GM21515 (cell line): Measurements from ENCODE around the gene SEMA3C.
"Not testable (repeated sequence)": the region's sequence is repeated elsewhere in the genome, so short reads cannot be mapped to it uniquely, and the experiment has no call there.

Experiments used
- ATAC-seq: cut with Tn5 transposase; IDR thresholded peaks from one replicate; pipeline ENCODE4 v1.9.1; 2021; ENCODE audit not compliant: unreplicated experiment

The SEMA3C gene

DNA sequence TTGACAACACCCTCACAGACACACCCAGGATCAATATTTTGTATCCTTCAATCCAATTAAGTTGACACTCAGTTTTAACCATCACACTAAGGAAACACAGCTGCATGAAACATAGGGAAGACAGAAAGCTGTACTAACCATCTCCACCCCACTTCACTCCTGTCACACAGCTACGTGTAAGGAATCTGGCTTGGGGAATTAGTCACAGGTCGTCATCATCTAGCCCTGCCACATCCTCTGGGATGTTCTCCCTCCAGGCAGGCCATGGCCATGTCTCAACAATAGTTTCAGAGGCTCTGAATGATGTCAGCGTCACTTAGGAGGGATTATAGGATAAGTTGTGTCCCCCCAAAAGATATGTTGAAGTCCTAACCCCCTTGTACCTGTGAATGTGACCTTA is 10.8 kb upstream of the SEMA3C start:
- ATAC-seq = no peak

DNA sequence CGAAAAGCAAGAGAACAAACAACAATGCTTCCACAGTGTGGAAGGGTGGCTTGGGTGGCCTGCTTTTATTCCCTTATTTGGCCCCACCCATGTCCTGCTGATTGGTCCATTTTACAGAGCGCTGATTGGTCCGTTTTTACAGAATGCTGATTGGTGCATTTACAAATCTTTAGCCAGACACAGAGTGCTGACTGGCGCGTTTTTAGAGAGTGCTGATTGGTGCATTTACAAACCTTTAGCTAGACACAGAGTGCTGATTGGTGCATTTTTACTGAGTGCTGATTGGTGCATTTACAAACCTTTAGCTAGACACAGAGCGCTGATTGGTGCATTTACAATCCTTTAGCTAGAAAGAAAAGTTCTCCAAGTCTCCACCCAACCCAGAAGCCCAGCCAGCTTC is 8.1 kb upstream of the SEMA3C start:
- not testable (repeated sequence) for ATAC-seq

DNA sequence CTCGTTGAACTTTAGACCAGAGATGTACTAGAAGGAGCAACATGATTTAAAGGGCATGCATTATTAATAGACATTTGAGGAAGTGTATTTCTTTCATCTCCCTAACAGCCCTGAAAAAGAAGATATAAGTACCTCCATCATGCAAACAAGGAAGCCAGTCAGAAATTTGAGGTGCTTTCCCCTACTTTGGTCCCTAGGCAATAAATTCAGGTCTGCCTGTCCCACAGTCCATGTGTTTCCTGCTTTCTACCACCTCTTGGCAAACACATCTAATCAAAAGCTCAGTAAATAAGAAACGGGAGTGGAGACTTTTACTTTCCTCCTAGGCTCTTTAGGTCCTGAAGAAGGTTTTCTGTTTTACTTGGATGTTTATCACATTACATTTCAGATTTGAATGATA is 5.2 kb upstream of the SEMA3C start:
- no peak for ATAC-seq

DNA sequence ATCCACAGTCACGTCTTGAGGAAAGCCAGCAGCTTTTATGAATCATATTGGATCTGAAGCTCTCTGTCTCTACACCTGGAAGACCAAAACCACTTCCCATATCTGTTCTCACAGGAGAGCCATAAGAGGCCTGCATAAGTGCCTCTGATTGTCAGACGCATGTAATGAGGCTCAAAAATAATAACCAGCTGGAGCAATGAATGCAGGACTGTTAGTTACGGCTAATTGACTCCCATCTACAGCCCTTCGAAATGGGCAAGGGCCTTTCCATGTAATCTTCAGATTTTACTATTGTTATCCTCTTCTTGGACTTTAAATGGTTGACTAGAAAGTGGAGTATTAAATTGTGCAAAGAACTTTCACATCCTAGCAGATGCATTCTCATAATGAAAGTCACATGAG is 4.4 kb upstream of the SEMA3C start:
- ATAC-seq = no peak

DNA sequence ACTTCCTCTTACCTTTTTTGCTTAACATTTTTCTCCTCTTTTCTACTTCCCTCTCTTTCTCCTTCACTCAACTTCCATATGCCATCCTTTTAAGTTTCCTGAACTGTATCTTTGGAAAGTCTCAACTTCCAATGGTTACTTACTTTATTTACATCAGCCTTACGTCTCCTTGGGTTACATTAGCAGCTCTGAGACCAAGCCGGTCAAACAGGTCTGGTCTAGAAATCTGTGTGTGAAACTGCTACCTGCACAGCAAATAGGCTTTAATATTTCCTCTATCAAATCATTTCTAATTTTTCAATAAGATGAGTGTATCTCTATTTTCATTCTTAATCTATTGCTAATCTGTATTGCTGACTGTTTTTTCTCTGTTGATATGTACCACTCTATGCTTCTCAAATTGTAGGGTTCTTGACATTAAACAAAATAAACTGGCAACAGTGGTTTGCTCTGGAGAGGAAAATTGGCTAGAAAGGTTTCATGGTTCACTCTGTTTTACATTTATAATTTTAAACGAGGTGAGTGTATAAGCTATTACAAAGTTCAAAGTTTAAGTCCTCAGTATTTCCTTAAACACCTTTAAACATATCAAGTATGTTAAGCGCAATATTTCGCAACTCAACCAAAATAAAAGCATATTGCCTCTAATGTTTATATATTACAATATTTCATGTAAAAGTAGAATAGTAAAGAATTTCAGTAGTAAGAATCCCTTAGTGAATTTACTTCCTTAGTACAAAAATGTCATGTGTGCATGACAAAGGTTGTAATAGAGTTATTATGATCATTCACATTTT is 3.6 kb upstream of the SEMA3C start:
- ATAC-seq = no peak

DNA sequence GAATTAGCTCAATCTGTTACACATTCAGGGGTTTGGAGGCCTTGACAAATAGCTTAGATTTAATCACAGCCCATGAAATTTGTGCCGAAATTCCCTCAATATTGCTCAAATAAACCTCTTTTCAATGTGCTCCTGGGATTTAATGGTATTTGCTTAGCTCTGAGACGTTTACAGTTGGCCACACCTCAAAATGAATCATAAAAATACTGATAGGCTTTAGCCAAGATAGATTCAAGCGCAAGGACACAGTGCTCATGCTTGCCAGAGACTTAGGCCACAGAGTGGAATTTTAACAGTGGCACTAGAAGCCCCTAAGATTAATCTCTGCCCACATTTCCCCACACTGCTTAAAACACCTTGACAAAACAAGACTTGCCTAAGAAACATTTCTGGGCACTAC is 2.3 kb upstream of the SEMA3C start:
- ATAC-seq = no peak

DNA sequence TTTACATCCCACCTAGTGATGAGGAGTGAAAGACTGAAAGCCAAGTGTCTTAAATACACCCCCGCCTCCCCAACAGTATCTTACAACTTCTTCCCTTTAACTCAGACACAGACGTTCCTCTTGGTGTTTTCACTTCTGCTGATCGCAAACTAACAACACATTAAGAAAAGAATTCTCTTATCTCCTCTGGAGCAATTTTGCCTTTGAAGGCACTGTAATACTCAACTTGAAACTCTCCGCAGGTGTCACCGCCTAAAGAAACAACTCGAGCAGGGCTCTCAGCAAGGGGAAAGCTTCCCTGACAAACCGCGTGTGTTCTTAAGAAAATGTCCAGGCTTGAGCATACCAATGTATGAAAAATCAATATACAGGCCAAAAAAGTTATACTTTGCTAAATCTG is 452 bp downstream of the SEMA3C start:
- ATAC-seq = peak; percentile 59

DNA sequence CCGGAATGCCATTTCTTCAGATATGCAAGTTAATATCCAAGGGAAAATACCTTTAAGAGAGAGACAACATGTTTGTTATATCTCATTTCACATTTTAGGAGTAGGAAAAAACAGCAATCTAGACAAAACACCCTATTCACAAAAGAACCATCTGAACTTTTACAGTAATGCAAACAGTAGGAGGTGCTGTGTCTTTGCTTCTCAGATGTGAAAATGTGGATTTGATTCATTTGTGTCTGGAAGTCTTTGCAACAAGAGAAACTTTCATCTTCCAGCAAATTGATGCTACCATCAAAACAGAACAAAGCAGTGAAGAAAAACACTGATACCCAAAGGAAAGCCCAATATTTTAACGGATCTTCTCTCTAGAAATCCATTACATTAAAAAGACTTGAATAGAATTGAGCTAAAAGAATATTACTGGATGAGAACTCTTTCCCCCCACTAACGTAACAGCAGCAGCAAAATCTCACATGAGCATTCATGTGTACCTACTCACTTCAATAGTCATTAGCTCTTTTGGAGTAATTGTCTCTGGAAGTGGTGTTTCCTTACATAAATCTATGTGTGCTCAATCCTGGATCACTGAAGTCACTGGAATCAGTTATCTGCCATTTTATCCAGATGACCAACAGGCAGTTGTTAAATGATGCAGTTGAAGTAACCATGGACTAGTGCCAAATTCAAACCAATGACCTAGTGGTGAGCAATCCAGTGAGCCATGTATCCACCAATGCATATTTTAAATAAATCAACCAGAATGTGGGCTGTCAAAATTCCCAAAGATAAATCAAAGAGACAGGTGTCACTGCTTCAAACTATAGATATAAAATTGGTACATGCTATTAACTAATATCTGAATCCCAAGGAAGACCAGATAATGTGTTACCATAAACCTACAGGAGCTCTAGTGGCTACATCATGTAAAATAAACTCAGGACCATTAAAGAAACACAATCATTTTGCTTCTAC is 1.8 kb downstream of the SEMA3C start:
- no peak for ATAC-seq

DNA sequence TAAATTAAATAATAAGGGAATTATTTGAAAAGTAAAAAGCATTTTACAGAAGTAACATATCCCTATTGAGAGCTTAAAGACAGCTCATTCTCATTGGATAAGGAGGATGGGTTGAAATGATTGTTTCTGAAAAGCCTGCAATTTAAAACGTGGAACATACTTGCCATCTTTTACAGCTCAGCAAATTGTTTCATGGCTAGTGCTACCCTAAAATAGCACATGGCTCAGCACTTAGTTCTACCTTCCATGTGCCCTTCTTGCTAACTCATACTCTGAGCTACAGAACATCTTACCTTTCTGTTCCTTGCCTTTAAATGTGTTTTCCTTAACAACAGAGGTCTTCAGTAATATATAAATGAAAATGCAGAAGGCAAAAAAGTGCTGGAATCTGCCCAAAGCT is 8.6 kb downstream of the SEMA3C start:
- no peak for ATAC-seq

DNA sequence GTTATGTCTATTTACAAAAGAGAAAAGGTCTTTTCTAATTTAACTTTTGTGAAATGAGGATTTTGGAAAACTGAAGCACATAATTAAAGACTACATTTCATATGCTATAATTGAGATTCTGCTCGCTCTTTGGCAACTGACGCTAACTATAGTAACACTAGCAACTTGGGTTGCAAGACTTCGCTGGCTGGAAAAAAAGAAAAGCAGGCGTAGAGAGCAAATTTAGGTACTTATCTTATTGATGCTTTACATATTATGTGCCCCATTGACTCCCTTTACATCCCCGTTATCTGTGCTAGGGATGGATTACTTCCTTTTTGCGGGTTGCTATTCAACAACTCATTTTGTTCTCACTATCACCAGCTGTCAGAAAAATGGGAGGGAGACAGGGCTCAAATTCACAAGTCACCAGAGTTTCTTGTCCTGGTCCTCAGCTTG is 10.5 kb downstream of the SEMA3C start:
- no peak for ATAC-seq

DNA sequence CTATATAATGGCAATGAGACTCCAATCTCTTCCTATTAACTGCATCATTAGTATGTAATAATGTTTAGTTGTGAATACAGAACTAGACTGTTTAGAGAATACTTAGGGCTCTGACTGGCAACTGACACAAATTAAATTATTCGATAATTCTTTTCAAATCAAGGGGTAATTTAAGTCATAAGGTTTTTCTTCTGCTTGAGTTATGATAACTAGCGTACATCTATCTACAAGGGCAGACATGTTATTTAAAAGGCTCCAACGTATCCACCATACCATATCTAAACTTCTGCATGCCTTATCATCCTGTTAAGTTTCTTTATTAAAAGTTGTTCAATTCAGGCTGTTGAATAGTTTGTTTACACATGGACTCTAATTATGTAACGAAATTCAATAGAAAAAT is 11.2 kb downstream of the SEMA3C start:
- no peak for ATAC-seq

DNA sequence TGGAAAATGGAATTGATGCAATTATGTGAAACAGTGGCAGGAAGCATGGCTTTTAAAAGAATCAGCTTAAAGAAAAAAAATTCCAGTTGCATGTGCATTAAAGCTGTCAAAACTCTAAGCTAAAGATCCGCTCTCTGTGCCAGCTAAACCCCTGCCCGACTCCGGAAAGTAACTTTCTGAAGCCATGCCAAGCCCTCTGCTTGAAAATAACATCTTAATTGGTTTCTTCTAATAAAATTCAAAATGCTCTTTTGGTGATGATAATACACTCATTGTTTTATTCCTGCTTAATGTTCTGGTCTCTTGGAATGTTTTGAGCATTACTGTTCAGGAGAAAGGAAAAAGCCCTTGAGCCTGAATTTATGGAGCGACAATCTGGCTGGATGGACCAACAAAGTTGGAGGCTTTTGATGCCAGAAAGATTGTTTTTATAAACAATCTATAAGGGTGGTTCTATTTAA is 11.7 kb downstream of the SEMA3C start:
- no peak for ATAC-seq

DNA sequence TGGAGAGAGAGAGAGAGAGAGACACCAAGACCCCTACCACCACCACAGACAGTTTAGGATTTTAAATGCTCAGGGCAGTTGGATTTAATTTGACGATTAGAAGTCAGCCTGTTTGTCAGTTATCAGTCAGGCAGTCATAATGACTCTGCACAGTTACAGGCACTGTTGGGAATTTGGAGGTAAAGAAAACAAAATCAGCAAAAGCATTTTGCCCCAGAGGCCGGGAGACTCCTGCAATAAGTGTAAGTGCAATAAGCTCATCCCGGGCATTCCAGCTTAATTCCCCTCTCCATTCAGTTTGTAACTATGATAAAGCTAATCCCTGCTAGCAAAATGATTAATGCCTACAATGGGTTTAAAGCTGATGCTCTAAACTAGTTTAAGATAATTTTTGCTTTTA is 13.5 kb downstream of the SEMA3C start:
- ATAC-seq = no peak

DNA sequence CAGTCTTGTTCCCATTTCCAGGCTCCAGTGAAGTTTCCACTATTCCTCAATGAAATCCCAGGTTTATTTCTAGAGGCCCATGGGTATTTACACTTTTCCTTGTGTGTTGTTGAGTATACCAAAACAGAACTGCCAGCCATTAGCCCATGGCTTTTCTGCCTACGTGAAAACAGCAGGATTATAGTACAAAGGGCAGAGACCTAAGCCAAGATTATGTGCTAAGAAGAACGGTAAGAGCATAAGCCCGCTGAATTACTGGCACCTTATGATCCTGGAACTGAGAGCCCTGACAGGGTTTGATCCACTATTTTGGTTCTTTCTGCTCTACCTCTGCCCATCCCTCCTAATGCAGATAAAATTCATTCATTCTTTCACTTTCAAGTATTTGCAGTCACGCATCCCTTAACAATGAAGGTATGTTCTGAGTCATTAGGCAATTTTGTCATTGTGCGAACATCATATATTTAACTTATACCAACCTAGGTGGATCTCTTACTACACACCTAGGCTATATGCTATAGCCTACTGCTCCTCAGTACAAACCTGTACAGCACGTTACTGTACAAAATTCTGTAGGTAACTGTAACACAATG is 16.0 kb downstream of the SEMA3C start:
- ATAC-seq = no peak

DNA sequence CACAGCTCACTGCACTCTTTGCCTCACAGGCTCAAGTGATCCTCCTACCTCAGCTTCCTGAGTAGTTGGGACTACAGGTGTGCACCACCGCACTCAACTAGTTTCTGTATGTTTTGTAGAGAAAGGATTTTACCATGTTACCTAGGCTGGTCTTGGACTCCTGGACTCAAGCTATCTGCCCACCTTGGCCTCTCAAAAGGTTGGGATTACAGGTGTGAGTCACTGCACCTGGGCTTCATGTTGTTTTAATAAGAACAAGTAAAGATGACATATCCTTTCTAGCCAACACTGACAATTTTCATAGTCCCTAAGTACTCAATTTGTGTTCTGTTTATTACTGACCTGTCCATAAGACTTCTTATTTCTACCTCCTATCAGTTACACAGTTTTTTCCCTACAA is 16.8 kb downstream of the SEMA3C start:
- no peak for ATAC-seq

DNA sequence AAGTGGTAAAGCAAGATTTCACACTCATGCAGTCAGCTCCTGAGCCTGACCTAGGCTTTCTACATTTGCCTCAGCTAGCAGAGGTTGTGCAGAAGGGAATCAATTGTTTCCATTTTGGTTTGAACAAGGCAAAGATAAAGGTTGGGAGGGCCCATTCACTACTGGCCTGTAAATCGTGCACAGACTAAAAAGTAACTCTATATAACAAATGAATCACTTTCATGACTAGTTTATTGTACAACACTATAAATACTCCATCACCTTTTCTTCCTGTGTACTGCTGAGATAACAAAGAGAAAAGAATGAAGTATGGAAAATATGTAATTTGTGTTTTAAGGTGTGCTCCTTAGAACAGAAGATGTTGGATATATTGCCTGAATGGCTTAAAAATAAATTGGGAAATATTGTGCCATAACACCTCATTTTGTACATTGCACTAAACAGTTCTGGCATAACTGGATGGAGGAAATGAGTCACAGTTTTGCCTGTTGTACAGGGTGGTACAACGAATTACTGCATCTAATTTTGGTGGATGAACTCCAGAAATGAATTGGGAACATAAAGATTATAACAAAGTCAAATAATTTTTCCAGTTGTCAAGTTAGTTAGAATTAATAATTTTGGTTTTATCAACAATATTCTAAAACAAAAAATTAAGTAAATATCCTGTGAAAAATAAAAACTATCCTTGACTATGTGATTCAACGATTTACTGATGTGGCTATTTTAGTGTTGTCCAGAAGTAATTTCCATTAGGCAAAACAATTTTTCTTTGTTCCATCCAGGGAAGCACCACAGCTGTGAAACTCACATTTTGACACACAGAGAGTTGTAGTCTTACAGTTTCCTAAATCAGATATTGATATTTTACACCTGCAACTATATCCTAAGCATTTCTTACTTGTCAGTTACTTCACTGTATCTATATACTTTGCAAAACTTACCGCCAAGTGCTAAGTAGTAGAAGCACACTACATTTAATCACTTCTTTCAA is 18.0 kb downstream of the SEMA3C start:
- no peak for ATAC-seq

DNA sequence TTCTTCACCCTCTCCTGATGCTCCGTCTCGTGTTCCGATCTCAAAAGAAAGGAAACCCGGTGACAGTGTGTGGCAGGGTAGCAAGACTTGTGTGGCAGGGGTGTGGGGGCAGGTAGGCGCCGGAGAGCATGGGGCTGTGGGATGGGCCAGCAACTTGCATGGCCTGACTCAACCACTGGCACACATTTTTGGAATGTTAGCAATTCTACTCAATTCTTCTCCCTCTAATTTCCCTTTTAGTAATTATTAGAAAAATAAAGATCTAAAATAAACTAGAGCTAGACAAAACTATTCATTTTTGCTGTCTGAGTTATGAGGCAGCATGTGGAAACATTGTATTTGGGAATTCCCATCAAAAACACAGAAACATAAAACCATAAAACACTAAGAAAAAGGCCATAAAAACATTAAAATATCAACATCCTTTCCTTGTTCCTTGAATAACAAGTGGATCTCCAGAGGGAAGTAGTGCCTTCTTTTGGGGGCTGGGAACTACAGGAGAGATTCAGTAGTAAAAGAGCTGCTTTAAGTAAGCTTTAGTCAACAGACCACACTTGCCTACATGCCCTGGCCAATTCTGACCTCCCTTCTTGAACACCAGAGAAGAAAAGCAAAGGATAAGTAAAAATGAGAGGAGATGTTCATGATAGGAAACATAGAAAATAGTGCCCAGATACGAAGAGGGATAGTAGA is 21.8 kb downstream of the SEMA3C start:
- ATAC-seq = no peak

DNA sequence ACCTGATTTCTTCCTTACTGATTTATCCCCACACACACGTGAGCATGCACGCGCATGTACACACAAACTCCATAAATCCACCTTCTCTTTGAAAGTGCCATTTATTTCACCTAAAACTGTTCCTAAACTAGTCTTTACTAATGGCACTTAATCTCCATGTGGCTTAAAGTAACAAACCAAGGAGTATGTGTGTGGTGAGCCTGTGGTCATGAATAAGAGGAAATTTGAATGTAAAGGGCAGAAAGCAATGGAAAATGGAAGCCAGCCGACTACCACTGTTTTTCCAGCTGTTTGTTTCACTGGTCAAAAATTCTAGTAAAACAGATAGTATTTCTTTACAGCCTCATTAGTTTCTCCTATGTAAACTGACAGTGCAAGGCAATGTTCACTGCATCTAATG is 23.8 kb downstream of the SEMA3C start:
- no peak for ATAC-seq

DNA sequence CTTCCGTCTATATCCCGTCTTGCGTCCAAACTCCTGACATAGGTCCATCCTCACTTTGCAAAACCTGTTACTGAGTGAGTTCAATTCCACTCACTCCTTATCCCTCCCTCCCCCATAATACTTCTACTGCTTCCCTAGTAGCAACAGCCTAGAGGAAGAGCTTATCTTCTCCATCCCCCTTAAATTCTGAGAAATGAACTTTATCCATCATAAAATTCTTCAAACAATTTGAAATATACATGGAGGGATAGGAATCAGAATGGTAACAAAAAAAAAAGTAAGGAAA is 27.6 kb downstream of the SEMA3C start:
- no peak for ATAC-seq
